GM12878 (cell line): ENCODE data around the gene UBE2C. TPM values are rescaled to one million over a fixed set of nuclear protein-coding genes. Genes with fewer than 3 reads are reported as not detected.

Experiments used
- CBX5 ChIP-seq: sonication (generic); IDR thresholded peaks from 2 replicates; pipeline ENCODE4 v1.6.1; 2016; ENCODE audit warnings: low read depth, moderate library complexity, mild to moderate bottlenecking, inconsistent platforms
- CREM ChIP-seq: IDR thresholded peaks from 2 replicates; pipeline ENCODE4 v1.6.1; 2014; ENCODE audit warnings: antibody characterized with exemption, low read depth
- E2F8 ChIP-seq: fragments of 450-650 bp; IDR thresholded peaks from 2 replicates; pipeline ENCODE4 v1.6.1; 2018; ENCODE audit warnings: mild to moderate bottlenecking, low read depth, moderate library complexity; ENCODE audit not compliant: partially characterized antibody
- NFYB ChIP-seq: IDR thresholded peaks from 2 replicates; pipeline ENCODE4 v1.6.1; 2011; ENCODE audit warnings: low read depth, mild to moderate bottlenecking, low read length, improper control_type of control experiment, moderate library complexity; ENCODE audit not compliant: insufficient read depth
- NRF1 ChIP-seq: conservative IDR thresholded peaks from 2 replicates; pipeline ENCODE4 v1.6.1; 2011; ENCODE audit warnings: mild to moderate bottlenecking, low read depth, low read length, improper control_type of control experiment
- RELA ChIP-seq: fragments of 450-650 bp; IDR thresholded peaks from 2 replicates; pipeline ENCODE4 v1.8.0; 2014; ENCODE audit warnings: borderline replicate concordance; ENCODE audit not compliant: partially characterized antibody
- USF1 ChIP-seq: IDR thresholded peaks from 2 replicates; pipeline ENCODE4 v1.6.1; 2011; ENCODE audit warnings: borderline replicate concordance, low read depth, mild to moderate bottlenecking, moderate library complexity, mixed read lengths, low read length; ENCODE audit not compliant: insufficient read depth; ENCODE audit errors: extremely low read length
- ZNF687 ChIP-seq: fragments of 450-650 bp; IDR thresholded peaks from 2 replicates; pipeline ENCODE4 v1.6.1; 2017; ENCODE audit warnings: mild to moderate bottlenecking, moderate library complexity
- polyA plus RNA-seq, 11 experiments: library from polyadenylated mRNA; depleted of rRNA in 4 of 11; unstranded in 6 of 11; stranded (reverse) in 5 of 11; fragments of >200 nt; fragmentation: Nextera tagmentation in 4 of 11; fragmentation: Illumina TruSeq in 1 of 11; extraction: Ambion mirVana in 4 of 11; extraction: Trizol in 1 of 11; gene quantifications; 1 replicate in 1 of 11; 2 replicates in 10 of 11; pipeline versions ENCODE4 v1.2.1 to v1.2.3, GENCODE V29; 2011 to 2016; ENCODE audit warnings: inconsistent platforms in 2 of 11, missing spikeins in 2 of 11, low read depth in 1 of 11
- small RNA-seq: library from RNA; depleted of rRNA; stranded (forward); fragments of <200 nt; gene quantifications from one replicate; pipeline ENCODE3, GENCODE V24; 2014
- total RNA-seq, 4 experiments: library from RNA; depleted of rRNA in 3 of 4; stranded (reverse); fragments of >200 nt in 3 of 4; fragmentation: Illumina TruSeq in 1 of 4; extraction: Trizol in 1 of 4; gene quantifications; 2 replicates each; pipeline versions ENCODE4 v1.2.1 to v1.2.3, GENCODE V29; 2013 to 2021

UBE2C gene
- total and polyA plus RNA-seq, 10 of the 15 experiments (the other 5 are each of a cell fraction or from before 2014, with no cell fraction given), result 86.2 to 412 (median 176) TPM

GRCh38 chr20:45866454-45866853 is 54.0 kb downstream of the UBE2C start (continued):
- TF ChIP-seq USF1, result no peak
- TF ChIP-seq NFYB, result no peak
- TF ChIP-seq ZNF687, result no peak
- TF ChIP-seq E2F8, result no peak
- no peak for TF ChIP-seq RELA
- no peak for TF ChIP-seq CBX5
- no peak for TF ChIP-seq CREM
- TF ChIP-seq NRF1, result no peak

Small RNAs within 50 kb of the gene (small RNA-seq; reads per million reads assigned to genes)
- not detected for gene RNU6ATAC38P

Other genes with a start within 250 kb of the UBE2C start
Only the 7 nearest of the 22 such genes appear.
- gene WFDC3, start 20.8 kb upstream of the UBE2C start, total RNA-seq (2014; rRNA removed), result not detected in 2 replicates
- not detected in 2 replicates for gene WFDC3, start 20.8 kb upstream of the UBE2C start, total RNA-seq (2014; rRNA removed; fragmentation: Illumina TruSeq; extraction: Trizol)
- gene WFDC3, start 20.8 kb upstream of the UBE2C start, total RNA-seq (2021), result not detected in 2 replicates
- gene WFDC3, start 20.8 kb upstream of the UBE2C start, polyA plus RNA-seq (2011; rRNA removed), result not detected in 2 replicates
- 0.21 TPM in 1 of 2 replicates, not detected in the other for gene WFDC3, start 20.8 kb upstream of the UBE2C start, polyA plus RNA-seq (2014; fragmentation: Illumina TruSeq; extraction: Trizol)
- not detected for gene WFDC3, start 20.8 kb upstream of the UBE2C start, polyA plus RNA-seq (2014; fragmentation: Nextera tagmentation; extraction: Ambion mirVana)
- gene WFDC3, start 20.8 kb upstream of the UBE2C start, polyA plus RNA-seq (2014; rRNA removed), result not detected in 2 replicates
- under 1 TPM; 0.30 to 0.51 TPM for gene WFDC3, start 20.8 kb upstream of the UBE2C start, polyA plus RNA-seq (2016; fragmentation: Nextera tagmentation; extraction: Ambion mirVana)
- gene DNTTIP1, start 20.7 kb upstream of the UBE2C start, total RNA-seq (2014; rRNA removed), result 19.7 and 23.8 TPM in 2 replicates
- gene DNTTIP1, start 20.7 kb upstream of the UBE2C start, total RNA-seq (2014; rRNA removed; fragmentation: Illumina TruSeq; extraction: Trizol), result 16.4 and 19.8 TPM in 2 replicates
- 25.0 and 29.0 TPM in 2 replicates for gene DNTTIP1, start 20.7 kb upstream of the UBE2C start, total RNA-seq (2021)
- gene DNTTIP1, start 20.7 kb upstream of the UBE2C start, polyA plus RNA-seq (2011; rRNA removed), result 21.5 and 33.7 TPM in 2 replicates
- gene DNTTIP1, start 20.7 kb upstream of the UBE2C start, polyA plus RNA-seq (2014; fragmentation: Illumina TruSeq; extraction: Trizol), result 28.8 and 35.4 TPM in 2 replicates
- 10 to 100 TPM in 1 of 2 experiments, 1 to 10 TPM in 1; 7.9 to 18.7 TPM for gene DNTTIP1, start 20.7 kb upstream of the UBE2C start, polyA plus RNA-seq (2014; fragmentation: Nextera tagmentation; extraction: Ambion mirVana)
- 46.2 and 46.7 TPM in 2 replicates for gene DNTTIP1, start 20.7 kb upstream of the UBE2C start, polyA plus RNA-seq (2014; rRNA removed)
- gene DNTTIP1, start 20.7 kb upstream of the UBE2C start, polyA plus RNA-seq (2016; fragmentation: Nextera tagmentation; extraction: Ambion mirVana), result 10 to 100 TPM; 51.0 to 51.3 TPM
- not detected in 2 replicates for gene TNNC2, start 14.7 kb downstream of the UBE2C start, total RNA-seq (2014; rRNA removed)
- gene TNNC2, start 14.7 kb downstream of the UBE2C start, total RNA-seq (2014; rRNA removed; fragmentation: Illumina TruSeq; extraction: Trizol), result not detected in 2 replicates
- gene TNNC2, start 14.7 kb downstream of the UBE2C start, total RNA-seq (2021), result not detected in 2 replicates
- not detected in 2 replicates for gene TNNC2, start 14.7 kb downstream of the UBE2C start, polyA plus RNA-seq (2011; rRNA removed)
- not detected in 2 replicates for gene TNNC2, start 14.7 kb downstream of the UBE2C start, polyA plus RNA-seq (2014; fragmentation: Illumina TruSeq; extraction: Trizol)
- gene TNNC2, start 14.7 kb downstream of the UBE2C start, polyA plus RNA-seq (2014; fragmentation: Nextera tagmentation; extraction: Ambion mirVana), result not detected
- not detected in 2 replicates for gene TNNC2, start 14.7 kb downstream of the UBE2C start, polyA plus RNA-seq (2014; rRNA removed)
- under 1 TPM in 1 of 2 experiments, not detected in 1; 0.37 TPM for gene TNNC2, start 14.7 kb downstream of the UBE2C start, polyA plus RNA-seq (2016; fragmentation: Nextera tagmentation; extraction: Ambion mirVana)
- gene SNX21, start 21.2 kb downstream of the UBE2C start, total RNA-seq (2014; rRNA removed), result 0.76 and 0.79 TPM in 2 replicates
- gene SNX21, start 21.2 kb downstream of the UBE2C start, total RNA-seq (2014; rRNA removed; fragmentation: Illumina TruSeq; extraction: Trizol), result 0.22 and 0.23 TPM in 2 replicates
- gene SNX21, start 21.2 kb downstream of the UBE2C start, total RNA-seq (2021), result 0.77 and 1.2 TPM in 2 replicates
- 0.27 and 0.41 TPM in 2 replicates for gene SNX21, start 21.2 kb downstream of the UBE2C start, polyA plus RNA-seq (2011; rRNA removed)
- gene SNX21, start 21.2 kb downstream of the UBE2C start, polyA plus RNA-seq (2014; fragmentation: Illumina TruSeq; extraction: Trizol), result 0.10 and 0.27 TPM in 2 replicates
- gene SNX21, start 21.2 kb downstream of the UBE2C start, polyA plus RNA-seq (2014; fragmentation: Nextera tagmentation; extraction: Ambion mirVana), result under 1 TPM; 0.34 to 0.37 TPM
- 1.1 and 1.3 TPM in 2 replicates for gene SNX21, start 21.2 kb downstream of the UBE2C start, polyA plus RNA-seq (2014; rRNA removed)
- 1 to 10 TPM in 1 of 2 experiments, under 1 TPM in 1; 0.74 to 1.4 TPM for gene SNX21, start 21.2 kb downstream of the UBE2C start, polyA plus RNA-seq (2016; fragmentation: Nextera tagmentation; extraction: Ambion mirVana)
- 45.0 and 47.9 TPM in 2 replicates for gene ACOT8, start 44.7 kb downstream of the UBE2C start, total RNA-seq (2014; rRNA removed)
- gene ACOT8, start 44.7 kb downstream of the UBE2C start, total RNA-seq (2014; rRNA removed; fragmentation: Illumina TruSeq; extraction: Trizol), result 15.2 and 16.5 TPM in 2 replicates
- gene ACOT8, start 44.7 kb downstream of the UBE2C start, total RNA-seq (2021), result 24.9 and 27.3 TPM in 2 replicates
- gene ACOT8, start 44.7 kb downstream of the UBE2C start, polyA plus RNA-seq (2011; rRNA removed), result 22.9 and 39.3 TPM in 2 replicates
- gene ACOT8, start 44.7 kb downstream of the UBE2C start, polyA plus RNA-seq (2014; fragmentation: Illumina TruSeq; extraction: Trizol), result 9.5 and 15.9 TPM in 2 replicates
- 10 to 100 TPM in 1 of 2 experiments, 1 to 10 TPM in 1; 5.1 to 10.1 TPM for gene ACOT8, start 44.7 kb downstream of the UBE2C start, polyA plus RNA-seq (2014; fragmentation: Nextera tagmentation; extraction: Ambion mirVana)
- 42.0 and 45.3 TPM in 2 replicates for gene ACOT8, start 44.7 kb downstream of the UBE2C start, polyA plus RNA-seq (2014; rRNA removed)
- 10 to 100 TPM; 36.3 to 47.5 TPM for gene ACOT8, start 44.7 kb downstream of the UBE2C start, polyA plus RNA-seq (2016; fragmentation: Nextera tagmentation; extraction: Ambion mirVana)
- 4.6 and 5.7 TPM in 2 replicates for gene ZSWIM3, start 45.0 kb downstream of the UBE2C start, total RNA-seq (2014; rRNA removed)
- gene ZSWIM3, start 45.0 kb downstream of the UBE2C start, total RNA-seq (2014; rRNA removed; fragmentation: Illumina TruSeq; extraction: Trizol), result 4.3 and 4.9 TPM in 2 replicates
- gene ZSWIM3, start 45.0 kb downstream of the UBE2C start, total RNA-seq (2021), result 4.1 and 4.5 TPM in 2 replicates
- 4.3 and 5.1 TPM in 2 replicates for gene ZSWIM3, start 45.0 kb downstream of the UBE2C start, polyA plus RNA-seq (2011; rRNA removed)
- 3.2 and 4.7 TPM in 2 replicates for gene ZSWIM3, start 45.0 kb downstream of the UBE2C start, polyA plus RNA-seq (2014; fragmentation: Illumina TruSeq; extraction: Trizol)
- 1 to 10 TPM; 1.6 to 2.0 TPM for gene ZSWIM3, start 45.0 kb downstream of the UBE2C start, polyA plus RNA-seq (2014; fragmentation: Nextera tagmentation; extraction: Ambion mirVana)
- gene ZSWIM3, start 45.0 kb downstream of the UBE2C start, polyA plus RNA-seq (2014; rRNA removed), result 4.1 and 4.6 TPM in 2 replicates
- gene ZSWIM3, start 45.0 kb downstream of the UBE2C start, polyA plus RNA-seq (2016; fragmentation: Nextera tagmentation; extraction: Ambion mirVana), result 1 to 10 TPM; 3.5 to 3.6 TPM
- 14.2 and 16.0 TPM in 2 replicates for gene ZSWIM1, start 68.6 kb downstream of the UBE2C start, total RNA-seq (2014; rRNA removed)
- gene ZSWIM1, start 68.6 kb downstream of the UBE2C start, total RNA-seq (2014; rRNA removed; fragmentation: Illumina TruSeq; extraction: Trizol), result 7.1 and 7.7 TPM in 2 replicates
- 9.9 and 10.6 TPM in 2 replicates for gene ZSWIM1, start 68.6 kb downstream of the UBE2C start, total RNA-seq (2021)
- gene ZSWIM1, start 68.6 kb downstream of the UBE2C start, polyA plus RNA-seq (2011; rRNA removed), result 4.2 and 7.7 TPM in 2 replicates
- gene ZSWIM1, start 68.6 kb downstream of the UBE2C start, polyA plus RNA-seq (2014; fragmentation: Illumina TruSeq; extraction: Trizol), result 6.8 and 10.5 TPM in 2 replicates
- 1 to 10 TPM; 2.4 to 2.5 TPM for gene ZSWIM1, start 68.6 kb downstream of the UBE2C start, polyA plus RNA-seq (2014; fragmentation: Nextera tagmentation; extraction: Ambion mirVana)
- 9.4 and 10.1 TPM in 2 replicates for gene ZSWIM1, start 68.6 kb downstream of the UBE2C start, polyA plus RNA-seq (2014; rRNA removed)
- gene ZSWIM1, start 68.6 kb downstream of the UBE2C start, polyA plus RNA-seq (2016; fragmentation: Nextera tagmentation; extraction: Ambion mirVana), result 1 to 10 TPM; 9.7 to 9.9 TPM